GM12878 (cell line): ENCODE data around the gene ZNF304. TPM values are rescaled to one million over a fixed set of nuclear protein-coding genes. Genes with fewer than 3 reads are reported as not detected.

Experiments used
- ATAC-seq: fragments of 200-7000 bp; cut with Tn5 transposase; 3 replicates; pipeline ENCODE4 v1.9.1; 2020; ENCODE audit warnings: mild to moderate bottlenecking, moderate library complexity
- BruUV-seq: library from RNA; stranded (reverse); fragments of 400-500 nt; replicated peaks from 2 replicates; lab custom pipeline; 2021; lab: Mats Ljungman, UMichigan
- CTCF ChIA-PET: fragments of 300-600 bp; sonication (Branson Sonifier 250); formaldehyde crosslinking; extraction: SDS; loops from one replicate; lab custom pipeline; 2021; ENCODE audit warnings: inconsistent platforms; lab: Yijun Ruan, JAX
- POLR2A ChIA-PET: fragments of 350-600 bp; formaldehyde crosslinking; extraction: SDS; loops from one replicate; lab custom pipeline; 2021; ENCODE audit warnings: inconsistent platforms; lab: Charles Lee
- RAD21 ChIA-PET: fragments of 300-600 bp; sonication (Branson Sonifier 250); formaldehyde crosslinking; loops from one replicate; lab custom pipeline; 2023; ENCODE audit warnings: antibody characterized with exemption; ENCODE audit not compliant: unreplicated experiment; lab: Charles Lee
- SMC1A ChIA-PET: fragments of 300-600 bp; sonication (Branson Sonifier 250); formaldehyde crosslinking; loops from one replicate; lab custom pipeline; 2023; ENCODE audit not compliant: unreplicated experiment, uncharacterized antibody; lab: Charles Lee
- DNase-seq: peaks from one replicate; pipeline ENCODE4 v3.0.0-alpha.2; 2011; ENCODE audit warnings: low read depth, low spot score
- FAIRE-seq: peaks from 3 replicates; lab custom pipeline; 2011; peaks lifted over from hg19 to GRCh38; lab: Jason Lieb, UNC
- H2AFZ ChIP-seq: 2 replicates; pipeline ENCODE4 v1.6.0; 2011; ENCODE audit warnings: low read depth, low read length, control low read depth; ENCODE audit not compliant: control insufficient read depth
- H3K27ac ChIP-seq: 2 replicates; pipeline ENCODE4 v1.5.1; 2011; ENCODE audit warnings: control low read depth; ENCODE audit not compliant: control insufficient read depth, insufficient read depth
- H3K27me3 ChIP-seq, 2 experiments: replicated peaks in 1 of 2; 2 replicates each; pipeline versions ENCODE4 v1.6.0 to v1.6.1; 2011; ENCODE audit warnings: low read length in 1 of 2; ENCODE audit not compliant: control insufficient read depth in 2 of 2, insufficient read depth in 2 of 2
- H3K36me3 ChIP-seq, 2 experiments: 2 replicates each; pipeline ENCODE4 v1.5.1; 2011; ENCODE audit warnings: low read length in 1 of 2; ENCODE audit not compliant: control insufficient read depth in 2 of 2, insufficient read depth in 2 of 2
- H3K4me1 ChIP-seq: 2 replicates; pipeline ENCODE4 v1.6.1; 2011; ENCODE audit warnings: mild to moderate bottlenecking, low read length, moderate library complexity, mixed read lengths; ENCODE audit not compliant: control insufficient read depth, insufficient read depth
- H3K4me2 ChIP-seq: 2 replicates; pipeline ENCODE4 v1.6.0; 2011; ENCODE audit warnings: control low read depth; ENCODE audit not compliant: control insufficient read depth, insufficient read depth
- H3K4me3 ChIP-seq: fragments of 200-600 bp; sonication (generic); 2 replicates; pipeline ENCODE4 v1.5.1; 2016
- H3K79me2 ChIP-seq: 2 replicates; pipeline ENCODE4 v1.6.0; 2011; ENCODE audit warnings: low read length; ENCODE audit not compliant: control insufficient read depth, insufficient read depth
- H3K9ac ChIP-seq: 2 replicates; pipeline ENCODE4 v1.8.0; 2011; ENCODE audit warnings: low read length, control low read depth, mixed read lengths; ENCODE audit not compliant: control insufficient read depth, insufficient read depth
- H3K9me3 ChIP-seq: replicated peaks from 3 replicates; pipeline ENCODE4 v1.5.1; 2011; ENCODE audit warnings: mild to moderate bottlenecking, low read length; ENCODE audit not compliant: control insufficient read depth, insufficient read depth
- H4K20me1 ChIP-seq: 2 replicates; pipeline ENCODE4 v1.6.0; 2011; ENCODE audit not compliant: control insufficient read depth, insufficient read depth
- EED ChIP-seq: sonication (generic); IDR thresholded peaks from 2 replicates; pipeline ENCODE4 v1.6.1; 2016; ENCODE audit warnings: antibody characterized with exemption, low read depth
- HDAC2 ChIP-seq: fragments of 200-600 bp; sonication (generic); IDR thresholded peaks from 2 replicates; pipeline ENCODE4 v1.6.1; 2017
- MEF2A ChIP-seq: IDR thresholded peaks from 2 replicates; pipeline ENCODE4 v1.6.1; 2011; ENCODE audit warnings: low read depth, mild to moderate bottlenecking, low read length, moderate library complexity; ENCODE audit not compliant: insufficient read depth
- PML ChIP-seq: IDR thresholded peaks from 2 replicates; pipeline ENCODE4 v1.6.1; 2012; ENCODE audit warnings: low read length, inconsistent platforms
- SPI1 ChIP-seq: IDR thresholded peaks from 2 replicates; pipeline ENCODE4 v1.6.1; 2011; ENCODE audit warnings: low read depth, mild to moderate bottlenecking, low read length, moderate library complexity, borderline replicate concordance; ENCODE audit not compliant: insufficient read depth
- ZBED1 ChIP-seq: IDR thresholded peaks from 2 replicates; pipeline ENCODE4 v1.6.1; 2016; ENCODE audit warnings: borderline replicate concordance
- WGBS: methylation state at CpG from one replicate; pipeline ENCODE4 v1.1.6; 2016; ENCODE audit warnings: low lambda C conversion rate; ENCODE audit not compliant: insufficient replicate concordance, insufficient coverage; ENCODE audit errors: missing lambda C conversion rate; 5-methylcytosine and 5-hydroxymethylcytosine counted together
- in situ Hi-C: fragments of 300-500 bp; cut with MboI; formaldehyde crosslinking; loops from 9 replicates; pipeline ENCODE4 v1.14.3; 2018; ENCODE audit warnings: mixed read lengths
- intact Hi-C: fragments of 100-400 bp; cut with micrococcal nuclease; formaldehyde crosslinking; loops from one replicate; pipeline ENCODE4 v1.14.2; 2022; ENCODE audit not compliant: unreplicated experiment
- polyA plus RNA-seq, 11 experiments: library from polyadenylated mRNA; depleted of rRNA in 4 of 11; unstranded in 6 of 11; stranded (reverse) in 5 of 11; fragments of >200 nt; fragmentation: Nextera tagmentation in 4 of 11; fragmentation: Illumina TruSeq in 1 of 11; extraction: Ambion mirVana in 4 of 11; extraction: Trizol in 1 of 11; gene quantifications; 1 replicate in 1 of 11; 2 replicates in 10 of 11; pipeline versions ENCODE4 v1.2.1 to v1.2.3, GENCODE V29; 2011 to 2016; ENCODE audit warnings: inconsistent platforms in 2 of 11, missing spikeins in 2 of 11, low read depth in 1 of 11
- total RNA-seq, 4 experiments: library from RNA; depleted of rRNA in 3 of 4; stranded (reverse); fragments of >200 nt in 3 of 4; fragmentation: Illumina TruSeq in 1 of 4; extraction: Trizol in 1 of 4; gene quantifications; 2 replicates each; pipeline versions ENCODE4 v1.2.1 to v1.2.3, GENCODE V29; 2013 to 2021
- TF ChIP-seq, protein P1 (sequence below): fragments of 450-650 bp; conservative IDR thresholded peaks from 2 replicates; pipeline ENCODE4 v1.6.1; 2017; ENCODE audit warnings: mild to moderate bottlenecking, moderate library complexity
- TF ChIP-seq, protein P2 (sequence below): IDR thresholded peaks from 2 replicates; pipeline ENCODE4 v1.6.1; 2012; ENCODE audit warnings: low read length, inconsistent platforms
- TF ChIP-seq, protein P3 (sequence below): fragments of 450-650 bp; IDR thresholded peaks from 2 replicates; pipeline ENCODE4 v1.6.1; 2017; ENCODE audit warnings: antibody characterized with exemption, mild to moderate bottlenecking, moderate library complexity

The ZNF304 gene
- total and polyA plus RNA-seq, 10 of the 15 experiments (the other 5 are each of a cell fraction or from before 2014, with no cell fraction given) = 1.1 to 11.6 (median 6.9) TPM

DNA sequence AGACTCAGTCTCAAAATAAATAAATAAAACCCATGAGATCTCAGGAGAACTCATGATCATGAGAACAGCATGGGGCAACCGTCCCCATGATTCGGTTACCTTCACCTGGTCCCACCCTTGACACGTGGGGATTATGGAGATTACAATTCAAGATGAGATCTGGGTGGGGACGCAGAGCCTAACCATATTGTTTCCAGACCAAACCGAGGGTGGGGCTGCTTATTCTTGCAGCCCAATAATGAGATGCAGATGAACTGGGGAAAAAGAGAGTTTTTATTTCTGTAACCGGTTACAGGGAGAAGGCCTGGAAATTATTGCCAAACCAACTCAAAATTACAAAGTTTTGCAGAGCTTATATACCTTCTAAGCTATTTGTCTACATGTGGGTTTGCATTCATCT lies 25.1 kb downstream of the ZNF304 start:
- Histone ChIP-seq H3K9me3 (peaks cover 20% of the 10 kb centered on the region), H3K36me3 (peaks cover 2 to 5% of the 10 kb centered on the region in 2 experiments; a peak in 2 of 4 replicates), H3K27me3 (no peaks in the 10 kb centered on the region), H4K20me1 (no peaks in the 10 kb centered on the region), H3K4me1 (no peaks in the 10 kb centered on the region), H3K9ac (no peak overlapping the region), H3K79me2 (no peaks in the 10 kb centered on the region), H3K27ac (no peak overlapping the region), H3K4me2 (no peak overlapping the region), H3K4me3 (no peak overlapping the region), H2AFZ (no peak overlapping the region)
- CTCF ChIA-PET = no interaction called here
- intact Hi-C loops (no loop called here), in situ Hi-C loops (no loop called here)
- SMC1A ChIA-PET = no interaction called here
- RAD21 ChIA-PET = no interaction called here
- no peak for FAIRE-seq
- POLR2A ChIA-PET = no interaction called here
- BruUV-seq = no TSS peak
- 97% methylated on average over 6 of the region's 6 CpGs for WGBS
- no peak for DNase-seq
- ATAC-seq = no peak
- TF ChIP-seq MEF2A (no peak), EED (no peak), PML (no peak), SPI1 (no peak), ZBED1 (no peak), HDAC2 (no peak)
- TF ChIP-seq, protein P1, sequence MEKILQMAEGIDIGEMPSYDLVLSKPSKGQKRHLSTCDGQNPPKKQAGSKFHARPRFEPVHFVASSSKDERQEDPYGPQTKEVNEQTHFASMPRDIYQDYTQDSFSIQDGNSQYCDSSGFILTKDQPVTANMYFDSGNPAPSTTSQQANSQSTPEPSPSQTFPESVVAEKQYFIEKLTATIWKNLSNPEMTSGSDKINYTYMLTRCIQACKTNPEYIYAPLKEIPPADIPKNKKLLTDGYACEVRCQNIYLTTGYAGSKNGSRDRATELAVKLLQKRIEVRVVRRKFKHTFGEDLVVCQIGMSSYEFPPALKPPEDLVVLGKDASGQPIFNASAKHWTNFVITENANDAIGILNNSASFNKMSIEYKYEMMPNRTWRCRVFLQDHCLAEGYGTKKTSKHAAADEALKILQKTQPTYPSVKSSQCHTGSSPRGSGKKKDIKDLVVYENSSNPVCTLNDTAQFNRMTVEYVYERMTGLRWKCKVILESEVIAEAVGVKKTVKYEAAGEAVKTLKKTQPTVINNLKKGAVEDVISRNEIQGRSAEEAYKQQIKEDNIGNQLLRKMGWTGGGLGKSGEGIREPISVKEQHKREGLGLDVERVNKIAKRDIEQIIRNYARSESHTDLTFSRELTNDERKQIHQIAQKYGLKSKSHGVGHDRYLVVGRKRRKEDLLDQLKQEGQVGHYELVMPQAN = no peak
- TF ChIP-seq, protein P2, sequence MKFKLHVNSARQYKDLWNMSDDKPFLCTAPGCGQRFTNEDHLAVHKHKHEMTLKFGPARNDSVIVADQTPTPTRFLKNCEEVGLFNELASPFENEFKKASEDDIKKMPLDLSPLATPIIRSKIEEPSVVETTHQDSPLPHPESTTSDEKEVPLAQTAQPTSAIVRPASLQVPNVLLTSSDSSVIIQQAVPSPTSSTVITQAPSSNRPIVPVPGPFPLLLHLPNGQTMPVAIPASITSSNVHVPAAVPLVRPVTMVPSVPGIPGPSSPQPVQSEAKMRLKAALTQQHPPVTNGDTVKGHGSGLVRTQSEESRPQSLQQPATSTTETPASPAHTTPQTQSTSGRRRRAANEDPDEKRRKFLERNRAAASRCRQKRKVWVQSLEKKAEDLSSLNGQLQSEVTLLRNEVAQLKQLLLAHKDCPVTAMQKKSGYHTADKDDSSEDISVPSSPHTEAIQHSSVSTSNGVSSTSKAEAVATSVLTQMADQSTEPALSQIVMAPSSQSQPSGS = no peak
- TF ChIP-seq, protein P3, sequence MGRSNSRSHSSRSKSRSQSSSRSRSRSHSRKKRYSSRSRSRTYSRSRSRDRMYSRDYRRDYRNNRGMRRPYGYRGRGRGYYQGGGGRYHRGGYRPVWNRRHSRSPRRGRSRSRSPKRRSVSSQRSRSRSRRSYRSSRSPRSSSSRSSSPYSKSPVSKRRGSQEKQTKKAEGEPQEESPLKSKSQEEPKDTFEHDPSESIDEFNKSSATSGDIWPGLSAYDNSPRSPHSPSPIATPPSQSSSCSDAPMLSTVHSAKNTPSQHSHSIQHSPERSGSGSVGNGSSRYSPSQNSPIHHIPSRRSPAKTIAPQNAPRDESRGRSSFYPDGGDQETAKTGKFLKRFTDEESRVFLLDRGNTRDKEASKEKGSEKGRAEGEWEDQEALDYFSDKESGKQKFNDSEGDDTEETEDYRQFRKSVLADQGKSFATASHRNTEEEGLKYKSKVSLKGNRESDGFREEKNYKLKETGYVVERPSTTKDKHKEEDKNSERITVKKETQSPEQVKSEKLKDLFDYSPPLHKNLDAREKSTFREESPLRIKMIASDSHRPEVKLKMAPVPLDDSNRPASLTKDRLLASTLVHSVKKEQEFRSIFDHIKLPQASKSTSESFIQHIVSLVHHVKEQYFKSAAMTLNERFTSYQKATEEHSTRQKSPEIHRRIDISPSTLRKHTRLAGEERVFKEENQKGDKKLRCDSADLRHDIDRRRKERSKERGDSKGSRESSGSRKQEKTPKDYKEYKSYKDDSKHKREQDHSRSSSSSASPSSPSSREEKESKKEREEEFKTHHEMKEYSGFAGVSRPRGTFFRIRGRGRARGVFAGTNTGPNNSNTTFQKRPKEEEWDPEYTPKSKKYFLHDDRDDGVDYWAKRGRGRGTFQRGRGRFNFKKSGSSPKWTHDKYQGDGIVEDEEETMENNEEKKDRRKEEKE = no peak
